ENCODE results near the gene ANKDD1B.

- no peak for TF ChIP-seq CTCF (conservative IDR thresholded peaks at IDR 0.05; ENCODE audit: low read depth in 2 of 2)
- TF ChIP-seq POLR2AphosphoS5 (IDR thresholded peaks at IDR 0.05; ENCODE audit: low read depth): no peak
Measured at GRCh38 chr5:75648712-75649111, 37.5 kb downstream of the ANKDD1B start.

All from GM23338 (cell line).